Gastrocnemius medialis (tissue), 4 donors: ENCODE results near the gene CAPN2.

Experiments
- CTCF ChIP-seq, 5 experiments: fragments of 450-650 bp in 3 of 5; fragments of 200-600 bp in 2 of 5; sonication (generic) in 2 of 5; IDR thresholded peaks in 4 of 5; conservative IDR thresholded peaks in 1 of 5; 1 replicate in 4 of 5; 2 replicates in 1 of 5; pipeline ENCODE4 v1.5.1; 2016 to 2019; ENCODE audit warnings: antibody characterized with exemption in 5 of 5, mild to moderate bottlenecking in 3 of 5, moderate library complexity in 3 of 5
- POLR2A ChIP-seq, 2 donors: fragments of 450-650 bp; IDR thresholded peaks; one replicate each; pipeline ENCODE4 v1.6.1; 2017; ENCODE audit warnings: antibody characterized with exemption in 2 of 2, mild to moderate bottlenecking in 2 of 2, moderate library complexity in 2 of 2

- no peak for TF ChIP-seq CTCF (IDR thresholded peaks at IDR 0.05 in 4 of 5, conservative IDR thresholded peaks at IDR 0.05 in 1 of 5)
- no peak for TF ChIP-seq POLR2A (IDR thresholded peaks at IDR 0.05)
Measured at GRCh38 chr1:223680188-223680587, 32.2 kb upstream of the CAPN2 start.
